GM19438 (cell line): ENCODE data around the gene FKBP14.
"Not testable (repeated sequence)": the region's sequence is repeated elsewhere in the genome, so short reads cannot be mapped to it uniquely, and the experiment has no call there.

Source experiments
- ATAC-seq: cut with Tn5 transposase; IDR thresholded peaks from one replicate; pipeline ENCODE4 v1.9.1; 2021; ENCODE audit warnings: low read depth; ENCODE audit not compliant: unreplicated experiment

Gene FKBP14

GRCh38 chr7:29965030-29965429 lies 61.5 kb downstream of the FKBP14 start:
- ATAC-seq, result no peak

DNA sequence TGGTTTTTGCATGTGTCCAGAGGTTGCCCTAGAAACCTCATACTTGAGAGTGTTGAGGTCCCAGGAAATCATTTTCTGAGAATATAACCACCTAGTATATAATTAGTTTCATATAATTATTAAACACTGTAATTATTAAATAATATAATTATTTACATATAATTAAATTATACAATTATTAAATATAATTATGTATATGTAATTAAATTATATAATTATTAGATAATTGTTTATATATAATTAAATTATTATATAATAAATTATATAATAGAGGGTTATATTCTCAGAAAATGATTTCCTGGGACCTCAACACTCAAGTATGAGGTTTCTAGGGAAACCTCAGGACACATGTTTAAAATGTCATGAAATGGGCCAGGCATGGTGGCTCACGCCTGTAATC lies 64.5 kb downstream of the FKBP14 start:
- ATAC-seq, result no peak

DNA sequence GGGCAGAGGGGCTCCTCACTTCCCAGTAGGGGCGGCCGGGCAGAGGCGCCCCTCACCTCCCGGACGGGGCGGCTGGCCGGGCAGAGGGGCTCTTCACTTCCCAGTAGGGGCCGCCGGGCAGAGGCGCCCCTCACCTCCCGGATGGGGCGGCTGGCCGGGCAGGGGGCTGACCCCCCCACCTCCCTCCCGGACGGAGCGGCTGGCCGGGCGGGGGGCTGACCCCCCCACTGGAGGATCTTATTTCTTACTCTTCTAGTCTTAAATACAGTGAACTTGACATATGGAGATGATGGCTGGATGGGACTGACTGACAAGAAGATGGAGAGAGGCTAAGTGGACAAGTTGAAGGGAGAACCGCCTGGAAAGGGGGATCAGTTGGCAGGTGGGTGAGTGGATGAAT lies 64.9 kb downstream of the FKBP14 start:
- not testable (repeated sequence) for ATAC-seq
